MM.1S (cell line): ENCODE measurements around the gene AUTS2.

Experiments
- CTCF ChIP-seq: fragments of 300-600 bp; sonication (generic); IDR thresholded peaks from 2 replicates; pipeline ENCODE4 v1.5.1; 2016; ENCODE audit warnings: antibody characterized with exemption, low read length, mixed read lengths
- EZH2 ChIP-seq: fragments of 300-600 bp; sonication (generic); optimal IDR thresholded peaks from 2 replicates; pipeline ENCODE3; 2017; ENCODE audit warnings: low read depth, mild to moderate bottlenecking, antibody characterized with exemption, low read length, mixed read lengths
- EZH2phosphoT487 ChIP-seq: fragments of 300-600 bp; sonication (generic); IDR thresholded peaks from 2 replicates; pipeline ENCODE4 v1.6.1; 2018; ENCODE audit warnings: antibody characterized with exemption, low read length

GRCh38 chr7:70410134-70410750, 812.0 kb downstream of the AUTS2 start:
- no peak for TF ChIP-seq CTCF
- no peak for TF ChIP-seq EZH2
- TF ChIP-seq EZH2phosphoT487: no peak
